WTC11 (cell line): ENCODE data around the gene CAPN12. TPM values are rescaled to one million over a fixed set of nuclear protein-coding genes. Genes with fewer than 3 reads are reported as not detected.

ENCODE experiments used
- ATAC-seq: fragments of 200-7000 bp; cut with Tn5 transposase; 2 replicates; pipeline ENCODE4 v1.10.0; 2021; ENCODE audit warnings: mild to moderate bottlenecking, moderate library complexity
- CTCF ChIA-PET: fragments of 300-600 bp; sonication (Branson Sonifier 250); formaldehyde crosslinking; loops from one replicate; lab custom pipeline; 2021; ENCODE audit warnings: antibody characterized with exemption; lab: Charles Lee
- POLR2A ChIA-PET: fragments of 350-600 bp; sonication (Branson Sonifier 250); formaldehyde crosslinking; loops from one replicate; lab custom pipeline; 2021; ENCODE audit warnings: antibody characterized with exemption; lab: Charles Lee
- DNase-seq: peaks from one replicate; pipeline ENCODE4 v3.0.0; 2021; ENCODE audit warnings: low spot score
- H3K27ac Mint-ChIP-seq: 2 replicates; pipeline ENCODE4 v1.8.0; 2021; ENCODE audit warnings: mixed read lengths
- H3K27me3 Mint-ChIP-seq: 2 replicates; pipeline ENCODE4 v1.8.0; 2021; ENCODE audit warnings: low read depth, mild to moderate bottlenecking, moderate library complexity, mixed read lengths
- H3K36me3 Mint-ChIP-seq: 2 replicates; pipeline ENCODE4 v1.8.0; 2021; ENCODE audit warnings: mixed read lengths
- H3K4me1 Mint-ChIP-seq: 2 replicates; pipeline ENCODE4 v1.8.0; 2022; ENCODE audit warnings: mixed read lengths
- H3K4me3 Mint-ChIP-seq: 2 replicates; pipeline ENCODE4 v1.8.0; 2021; ENCODE audit warnings: mild to moderate bottlenecking, moderate library complexity, mixed read lengths
- H3K9me3 Mint-ChIP-seq: 2 replicates; pipeline ENCODE4 v1.8.0; 2021; ENCODE audit warnings: mixed read lengths
- ATF1 ChIP-seq: sonication (generic); formaldehyde crosslinking; IDR thresholded peaks from 2 replicates; pipeline ENCODE4 v1.8.1; 2023; ENCODE audit warnings: mild to moderate bottlenecking, moderate library complexity, missing genetic modification reagents
- E2F1 ChIP-seq: sonication (generic); formaldehyde crosslinking; IDR thresholded peaks from 2 replicates; pipeline ENCODE4 v1.8.0; 2022; ENCODE audit warnings: mild to moderate bottlenecking, missing genetic modification reagents
- E2F5 ChIP-seq: sonication (generic); formaldehyde crosslinking; IDR thresholded peaks from 2 replicates; pipeline ENCODE4 v1.8.1; 2022; ENCODE audit warnings: mild to moderate bottlenecking, moderate library complexity, missing genetic modification reagents
- ESRRA ChIP-seq: sonication (generic); formaldehyde crosslinking; IDR thresholded peaks from 2 replicates; pipeline ENCODE4 v1.8.1; 2022; ENCODE audit warnings: mild to moderate bottlenecking, missing genetic modification reagents, borderline replicate concordance
- ETV6 ChIP-seq: sonication (generic); formaldehyde crosslinking; IDR thresholded peaks from 2 replicates; pipeline ENCODE4 v1.8.1; 2022; ENCODE audit warnings: mild to moderate bottlenecking, missing genetic modification reagents
- FOXP1 ChIP-seq: sonication (generic); formaldehyde crosslinking; IDR thresholded peaks from 2 replicates; pipeline ENCODE4 v1.8.0; 2022; ENCODE audit warnings: missing genetic modification reagents, mild to moderate bottlenecking, moderate library complexity, borderline replicate concordance
- GABPB1 ChIP-seq: sonication (generic); formaldehyde crosslinking; IDR thresholded peaks from 2 replicates; pipeline ENCODE4 v1.8.1; 2023; ENCODE audit warnings: mild to moderate bottlenecking, missing genetic modification reagents
- HMGXB4 ChIP-seq: sonication (generic); formaldehyde crosslinking; IDR thresholded peaks from 2 replicates; pipeline ENCODE4 v1.8.1; 2023; ENCODE audit warnings: mild to moderate bottlenecking, moderate library complexity, missing genetic modification reagents
- IRF2 ChIP-seq: sonication (generic); formaldehyde crosslinking; IDR thresholded peaks from 2 replicates; pipeline ENCODE4 v1.8.0; 2022; ENCODE audit warnings: low read depth, missing genetic modification reagents, borderline replicate concordance
- NFE2L1 ChIP-seq: sonication (generic); formaldehyde crosslinking; IDR thresholded peaks from 2 replicates; pipeline ENCODE4 v1.8.1; 2023; ENCODE audit warnings: missing genetic modification reagents
- PRRX2 ChIP-seq: fragments of 250-450 bp; sonication (Bioruptor Pico); IDR thresholded peaks from 2 replicates; pipeline ENCODE4 v1.8.0; 2021; ENCODE audit warnings: mild to moderate bottlenecking
- ZNF121 ChIP-seq: sonication (generic); formaldehyde crosslinking; IDR thresholded peaks from 2 replicates; pipeline ENCODE4 v1.8.0; 2023; ENCODE audit warnings: missing genetic modification reagents
- ZNF263 ChIP-seq: sonication (generic); formaldehyde crosslinking; IDR thresholded peaks from 2 replicates; pipeline ENCODE4 v1.8.1; 2022; ENCODE audit warnings: low read depth, mild to moderate bottlenecking, moderate library complexity, missing genetic modification reagents
- ZNF281 ChIP-seq: sonication (generic); formaldehyde crosslinking; IDR thresholded peaks from 2 replicates; pipeline ENCODE4 v1.8.0; 2023; ENCODE audit warnings: mild to moderate bottlenecking, missing genetic modification reagents
- ZNF512 ChIP-seq: sonication (generic); formaldehyde crosslinking; IDR thresholded peaks from 2 replicates; pipeline ENCODE4 v1.8.1; 2022; ENCODE audit warnings: missing genetic modification reagents, borderline replicate concordance
- ZNF671 ChIP-seq: fragments of 250-450 bp; sonication (Bioruptor Pico); IDR thresholded peaks from 2 replicates; pipeline ENCODE4 v1.8.0; 2021; ENCODE audit warnings: mild to moderate bottlenecking
- ZSCAN18 ChIP-seq: fragments of 250-450 bp; sonication (Bioruptor Pico); IDR thresholded peaks from 2 replicates; pipeline ENCODE4 v2.1.2; 2022; ENCODE audit warnings: mild to moderate bottlenecking, moderate library complexity
- total RNA-seq: library from RNA; stranded (reverse); gene quantifications from 3 replicates; pipeline ENCODE4 v1.2.3, GENCODE V29; 2021

Gene CAPN12
- total RNA-seq, 1 experiment from 2014 or later, result 9.6 TPM

- TF ChIP-seq ZSCAN18 (CRISPR knock-in tag) (no peak), ATF1 (CRISPR knock-in tag) (no peak), ZNF512 (CRISPR knock-in tag) (no peak), E2F1 (CRISPR knock-in tag) (no peak), ZNF263 (CRISPR knock-in tag) (no peak), PRRX2 (CRISPR knock-in tag) (no peak), ESRRA (CRISPR knock-in tag) (no peak), ZNF671 (CRISPR knock-in tag) (no peak), E2F5 (CRISPR knock-in tag) (no peak), ZNF121 (0 out of 2 replicates have a peak, but pooled peaks have one; percentile 4), NFE2L1 (no peak), GABPB1 (CRISPR knock-in tag) (no peak), ZNF281 (no peak), HMGXB4 (CRISPR knock-in tag) (no peak), IRF2 (no peak)
These were observed 9.0 kb downstream of the CAPN12 start (continued) for GRCh38 chr19:38735257-38735686.

- Mint-ChIP-seq H3K36me3 (peaks cover 11% of the 10 kb centered on the region), H3K4me3 (peak overlapping the region; percentile 66), H3K9me3 (peaks cover 3% of the 10 kb centered on the region), H3K27ac (no peak overlapping the region), H3K27me3 (peaks cover 19% of the 10 kb centered on the region), H3K4me1 (peaks cover 10% of the 10 kb centered on the region)
- ChIA-PET CTCF (interaction anchor here (0.6 to 3.8 kb wide), 10 partner anchors 16 to 344 kb away, joined by 3 to 26 read pairs (median 4); partner anchors contain the start of genes EIF3K, FAM98C, MRPS12 and SARS2), POLR2A (interaction anchor here (0.6 to 0.8 kb wide), 4 partner anchors 9 to 1709 kb away, joined by 3 to 4 read pairs (median 3); partner anchors contain the start of genes CAPN12 and EIF3K)
- DNase-seq (no peak), ATAC-seq (no peak)
- 0 out of 2 replicates have a peak, but pooled peaks have one; percentile 23 for TF ChIP-seq ETV6 (CRISPR knock-in tag)
- TF ChIP-seq FOXP1 (CRISPR knock-in tag), result no peak
These were observed 9.6 kb downstream of the CAPN12 start for GRCh38 chr19:38734426-38735256.
